NCI-H748 (cell line): Measurements from ENCODE around the gene ILK.

Source experiments
- DNase-seq: peaks from one replicate; lab custom pipeline; 2025; ENCODE audit not compliant: unreplicated experiment; lab: John Stamatoyannopoulos, UW

ILK gene

GRCh38 chr11:6603287-6604080, at the start of gene ILK, which contains the start of gene RRP8:
Gene ILK, plus strand, starts transcription at chr11:6603774. Its CDS starts 498 bp downstream, at chr11:6604272.
Gene RRP8, minus strand, starts transcription at chr11:6603616. Its CDS starts 114 bp downstream, at chr11:6603502.
- peak; percentile 87 for DNase-seq

GRCh38 chr11:6554828-6555706, 48.5 kb upstream of the ILK start:
- no peak for DNase-seq

GRCh38 chr11:6556139-6556949, 47.2 kb upstream of the ILK start:
- no peak for DNase-seq

- DNase-seq, result no peak
Observed at GRCh38 chr11:6557063-6557462, 46.5 kb upstream of the ILK start.

- no peak for DNase-seq
Observed at GRCh38 chr11:6557761-6558674, 45.6 kb upstream of the ILK start.

- DNase-seq, result no peak
Observed at GRCh38 chr11:6559369-6559768, 44.2 kb upstream of the ILK start.

- DNase-seq, result no peak
Observed at GRCh38 chr11:6561288-6561687, 42.3 kb upstream of the ILK start.

- no peak for DNase-seq
Observed at GRCh38 chr11:6563121-6563619, 40.4 kb upstream of the ILK start.

GRCh38 chr11:6563667-6564066, 39.9 kb upstream of the ILK start:
- no peak for DNase-seq

GRCh38 chr11:6565325-6565724, 38.2 kb upstream of the ILK start:
- no peak for DNase-seq

GRCh38 chr11:6565988-6566703, 37.4 kb upstream of the ILK start:
- DNase-seq, result no peak

- DNase-seq, result no peak
Observed at GRCh38 chr11:6566704-6567370, 36.7 kb upstream of the ILK start.

- DNase-seq, result no peak
Observed at GRCh38 chr11:6567371-6567745, 36.2 kb upstream of the ILK start.

- DNase-seq, result peak; percentile 10
Observed at GRCh38 chr11:6568191-6568918, 35.2 kb upstream of the ILK start.

GRCh38 chr11:6569706-6570105, 33.9 kb upstream of the ILK start:
- no peak for DNase-seq

- DNase-seq, result no peak
Observed at GRCh38 chr11:6570691-6571427, 32.7 kb upstream of the ILK start.

- DNase-seq, result no peak
Observed at GRCh38 chr11:6571434-6572008, 32.1 kb upstream of the ILK start.
